Thymus (tissue), 11 donors: ENCODE data around the gene CD8A. TPM values are rescaled to one million over a fixed set of nuclear protein-coding genes. Genes with fewer than 3 reads are reported as not detected.
"Not testable (repeated sequence)": the region's sequence is repeated elsewhere in the genome, so short reads cannot be mapped to it uniquely, and the experiment has no call there.

Source experiments
- DNase-seq, 9 donors: peaks; one replicate each; pipeline ENCODE4 v3.0.0-alpha.2; 2013; ENCODE audit warnings: low spot score in 9 of 9, low read depth in 6 of 9, missing footprints in 1 of 9
- H3K27ac ChIP-seq, 2 donors: one replicate each; pipeline ENCODE4 v1.5.1; 2013; ENCODE audit warnings: control low read depth in 1 of 2, low read depth in 1 of 2, low read length in 1 of 2, mild to moderate bottlenecking in 1 of 2, moderate library complexity in 1 of 2
- H3K27me3 ChIP-seq, 2 donors: one replicate each; pipeline ENCODE4 v1.5.1; 2013; ENCODE audit warnings: low read length in 1 of 2; ENCODE audit not compliant: control insufficient read depth in 2 of 2, insufficient read depth in 1 of 2
- H3K36me3 ChIP-seq, 2 donors: one replicate each; pipeline ENCODE4 v1.5.1; 2013; ENCODE audit warnings: low read length in 1 of 2, mild to moderate bottlenecking in 1 of 2, moderate library complexity in 1 of 2; ENCODE audit not compliant: control insufficient read depth in 2 of 2, insufficient read depth in 2 of 2
- H3K4me1 ChIP-seq, 2 donors: one replicate each; pipeline ENCODE4 v1.5.1; 2013; ENCODE audit warnings: low read length in 2 of 2; ENCODE audit not compliant: control insufficient read depth in 2 of 2, insufficient read depth in 2 of 2
- H3K4me3 ChIP-seq, 2 donors: one replicate each; pipeline ENCODE4 v1.5.1; 2013; ENCODE audit warnings: low read length in 2 of 2, control low read depth in 1 of 2, mild to moderate bottlenecking in 1 of 2
- H3K9me3 ChIP-seq, 2 donors: one replicate each; pipeline ENCODE4 v1.5.1; 2013; ENCODE audit warnings: low read length in 1 of 2, mild to moderate bottlenecking in 1 of 2; ENCODE audit not compliant: control insufficient read depth in 2 of 2, insufficient read depth in 1 of 2
- WGBS: extraction: QIAGEN DNeasy Blood & Tissue Kit; methylation state at CpG from one replicate; pipeline ENCODE4 v1.1.7; 2013; 5-methylcytosine and 5-hydroxymethylcytosine counted together
- polyA plus RNA-seq: library from polyadenylated mRNA; stranded (reverse); fragments of 200-250 nt; gene quantifications from one replicate; pipeline ENCODE4 v1.2.3, GENCODE V29; 2013
- total RNA-seq: library from RNA; stranded (reverse); fragments of 120-200 nt; gene quantifications from one replicate; pipeline ENCODE4 v1.2.4, GENCODE V29; 2013
- donor health status: healthy.

CD8A gene
- total and polyA plus RNA-seq, 2 donors: 181 to 242 TPM

GRCh38 chr2:86741889-86742498 is 48.7 kb downstream of the CD8A start:
- not testable (repeated sequence) for H3K4me1 ChIP-seq, DNase-seq, H3K4me3 ChIP-seq, H3K27ac ChIP-seq, H3K27me3 ChIP-seq, H3K9me3 ChIP-seq
- peaks cover 14 to 35% of the 10 kb centered on the region in 2 donors for H3K36me3 ChIP-seq
- WGBS: 100% methylated on average over 1 of the region's 4 CpGs

- not testable (repeated sequence) for DNase-seq, H3K27ac ChIP-seq, H3K9me3 ChIP-seq, H3K4me3 ChIP-seq, H3K4me1 ChIP-seq, H3K27me3 ChIP-seq
- WGBS: no CpG with 5 or more reads among the region's 11 CpGs
- peaks cover 10 to 18% of the 10 kb centered on the region in 2 donors for H3K36me3 ChIP-seq
These were observed 50.8 kb downstream of the CD8A start for GRCh38 chr2:86739889-86740288.

GRCh38 chr2:86739485-86739884 is 51.2 kb downstream of the CD8A start:
- H3K36me3 ChIP-seq: peaks cover 10 to 14% of the 10 kb centered on the region in 2 donors
- not testable (repeated sequence) for DNase-seq, H3K27ac ChIP-seq, H3K27me3 ChIP-seq, H3K4me3 ChIP-seq, H3K4me1 ChIP-seq, H3K9me3 ChIP-seq

- H3K27me3 ChIP-seq, H3K4me1 ChIP-seq, H3K4me3 ChIP-seq, H3K27ac ChIP-seq, H3K36me3 ChIP-seq, DNase-seq, H3K9me3 ChIP-seq: not testable (repeated sequence)
- WGBS: no CpG with 5 or more reads among the region's 1 CpG
These were observed 55.8 kb downstream of the CD8A start for GRCh38 chr2:86734896-86735295.

Other genes starting within 250 kb of the CD8A start
- 55.7 TPM for gene CHMP3, start 227.5 kb downstream of the CD8A start, total RNA-seq
- 53.9 TPM for gene CHMP3, start 227.5 kb downstream of the CD8A start, polyA plus RNA-seq
- 9.7 TPM for gene RNF103, start 167.0 kb downstream of the CD8A start, total RNA-seq
- 22.0 TPM for gene RNF103, start 167.0 kb downstream of the CD8A start, polyA plus RNA-seq
- 126 TPM for gene RMND5A, start 70.6 kb downstream of the CD8A start, total RNA-seq
- gene RMND5A, start 70.6 kb downstream of the CD8A start, polyA plus RNA-seq: 19.1 TPM
- gene CD8B, start 71.0 kb upstream of the CD8A start, total RNA-seq: 666 TPM
- 111 TPM for gene CD8B, start 71.0 kb upstream of the CD8A start, polyA plus RNA-seq
- gene RGPD1, start 151.2 kb upstream of the CD8A start, total RNA-seq: 26.1 TPM
- 12.5 TPM for gene RGPD1, start 151.2 kb upstream of the CD8A start, polyA plus RNA-seq
- 3.0 TPM for gene PLGLB1, start 230.9 kb upstream of the CD8A start, total RNA-seq
- 25.4 TPM for gene PLGLB1, start 230.9 kb upstream of the CD8A start, polyA plus RNA-seq